NCI-H524 treated with DMSO at 0.1 percent for 48 hours (cell line): ENCODE data around the gene METTL18.
"Not testable (repeated sequence)": the region's sequence is repeated elsewhere in the genome, so short reads cannot be mapped to it uniquely, and the experiment has no call there.

Source experiments
- DNase-seq: peaks from one replicate; lab custom pipeline; 2025; lab: John Stamatoyannopoulos, UW

METTL18 gene

GRCh38 chr1:169794530-169795416, at the start of gene METTL18:
METTL18 (minus strand) TSS chr1:169794907; CDS start chr1:169793695, 1,212 bp downstream.
- DNase-seq, result peak; percentile 28

- no peak for DNase-seq
Measured at GRCh38 chr1:169838942-169839341, 44.2 kb upstream of the METTL18 start.

GRCh38 chr1:169836198-169836597, 41.5 kb upstream of the METTL18 start:
- DNase-seq, result no peak

GRCh38 chr1:169835647-169836046, 40.9 kb upstream of the METTL18 start:
- DNase-seq, result no peak

GRCh38 chr1:169834869-169835268, 40.2 kb upstream of the METTL18 start:
- DNase-seq, result no peak

DNA sequence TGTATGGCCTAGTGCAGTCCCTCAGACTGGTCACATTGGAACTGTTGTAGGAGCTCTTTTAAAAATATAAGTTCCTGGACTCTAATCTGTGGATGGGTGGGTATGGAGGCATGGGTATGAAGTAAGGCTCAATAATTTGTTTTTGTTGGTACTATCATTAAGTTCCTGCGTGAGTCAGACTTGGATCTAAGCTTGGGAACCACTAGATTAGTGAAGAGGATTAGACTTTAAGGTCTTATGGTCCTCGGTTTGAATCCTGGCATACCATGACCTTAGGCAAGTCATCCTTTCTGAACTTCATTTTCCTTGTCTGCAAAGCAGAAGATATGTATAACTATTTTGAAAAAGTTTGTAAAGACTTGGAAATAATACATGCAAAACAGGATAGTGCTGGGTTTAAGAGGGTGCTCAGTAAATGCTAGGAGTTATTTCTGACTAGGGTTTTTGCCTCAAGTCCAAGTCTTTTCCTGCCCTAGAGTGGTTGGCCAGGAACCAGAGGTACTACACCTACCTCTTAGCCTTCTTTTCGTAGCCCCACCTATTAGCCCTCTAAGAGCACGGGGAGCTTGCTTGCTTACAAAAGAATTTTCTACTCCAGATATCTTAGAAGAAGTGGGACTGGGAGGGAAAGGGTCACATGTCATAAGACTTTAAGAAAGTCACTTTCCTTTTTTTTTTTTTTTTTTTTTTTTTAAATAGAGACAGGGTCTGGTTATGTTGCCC, 38.6 kb upstream of the METTL18 start:
- no peak for DNase-seq

DNA sequence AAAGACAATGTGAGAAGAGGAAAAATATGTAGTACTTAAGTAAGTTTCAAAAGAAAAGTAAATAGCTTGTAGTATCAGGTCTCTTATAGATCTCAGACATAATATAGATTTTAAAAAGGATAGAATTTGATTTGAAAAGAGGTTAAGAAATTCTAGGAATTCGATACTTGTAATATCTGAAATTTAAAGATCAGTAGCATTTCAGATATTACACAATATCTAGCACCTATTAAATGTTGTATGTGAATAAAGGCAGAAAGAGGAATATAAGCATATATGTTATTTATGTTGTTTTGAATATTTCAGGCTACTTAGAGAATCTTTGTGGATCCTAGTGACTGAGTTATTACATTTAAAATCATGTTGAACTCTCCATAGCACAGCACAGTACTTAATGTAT, 35.0 kb upstream of the METTL18 start:
- DNase-seq, result no peak

- DNase-seq, result no peak
Measured at GRCh38 chr1:169824153-169824552, 29.4 kb upstream of the METTL18 start.

GRCh38 chr1:169821500-169821899, 26.8 kb upstream of the METTL18 start:
- DNase-seq, result no peak

- DNase-seq, result no peak
Measured at GRCh38 chr1:169816617-169817016, 21.9 kb upstream of the METTL18 start.

GRCh38 chr1:169814265-169814664, 19.6 kb upstream of the METTL18 start:
- no peak for DNase-seq

- no peak for DNase-seq
Measured at GRCh38 chr1:169812131-169812530, 17.4 kb upstream of the METTL18 start.

DNA sequence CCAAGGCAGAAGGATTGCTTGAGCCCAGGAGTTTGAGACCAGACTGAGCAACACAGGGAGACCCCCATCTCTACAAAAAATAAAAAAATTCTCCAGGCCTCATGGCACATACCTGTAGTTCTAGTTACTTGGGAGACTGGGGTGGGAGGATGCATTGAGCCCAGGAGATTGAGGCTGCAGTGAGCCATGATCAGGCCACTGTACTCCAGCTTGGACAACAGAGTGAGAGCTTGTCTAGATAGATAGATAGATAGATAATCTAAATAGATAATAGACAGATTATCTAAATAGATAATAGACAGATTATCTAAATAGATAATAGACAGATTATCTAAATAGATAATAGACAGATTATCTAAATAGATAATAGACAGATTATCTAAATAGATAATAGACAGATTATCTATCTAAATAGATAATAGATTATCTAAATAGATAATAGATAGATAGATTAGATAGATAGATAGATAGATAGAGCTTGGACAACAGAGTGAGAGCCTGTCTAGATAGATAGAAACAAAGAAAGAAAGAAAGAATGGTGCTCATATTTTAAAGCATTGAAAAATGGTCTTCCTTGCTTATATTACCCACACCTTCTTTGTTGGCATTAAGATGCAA, 16.8 kb upstream of the METTL18 start:
- not testable (repeated sequence) for DNase-seq

GRCh38 chr1:169809370-169810095, 14.8 kb upstream of the METTL18 start:
- no peak for DNase-seq

- no peak for DNase-seq
Measured at GRCh38 chr1:169804941-169805340, 10.2 kb upstream of the METTL18 start.

GRCh38 chr1:169802888-169803287, 8.2 kb upstream of the METTL18 start:
- DNase-seq, result no peak

DNA sequence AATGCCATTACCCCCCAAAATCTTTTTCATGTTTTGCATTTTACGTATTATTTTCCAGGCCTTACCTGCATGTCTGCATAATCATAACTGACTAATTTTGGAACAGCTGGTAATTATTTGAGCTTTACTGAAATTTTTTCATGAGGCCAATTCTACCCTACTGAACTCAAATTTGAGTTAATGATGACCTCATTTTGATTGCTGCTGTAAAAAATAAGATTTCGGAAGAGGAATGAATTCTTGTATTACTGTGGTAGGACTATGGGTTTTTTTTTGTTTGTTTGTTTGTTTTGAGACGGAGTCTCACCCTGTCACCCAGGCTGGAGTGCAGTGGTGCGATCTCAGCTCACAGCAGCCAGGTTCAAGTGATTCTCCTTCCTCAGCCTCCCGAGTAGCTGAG, 2.6 kb upstream of the METTL18 start:
- no peak for DNase-seq

DNA sequence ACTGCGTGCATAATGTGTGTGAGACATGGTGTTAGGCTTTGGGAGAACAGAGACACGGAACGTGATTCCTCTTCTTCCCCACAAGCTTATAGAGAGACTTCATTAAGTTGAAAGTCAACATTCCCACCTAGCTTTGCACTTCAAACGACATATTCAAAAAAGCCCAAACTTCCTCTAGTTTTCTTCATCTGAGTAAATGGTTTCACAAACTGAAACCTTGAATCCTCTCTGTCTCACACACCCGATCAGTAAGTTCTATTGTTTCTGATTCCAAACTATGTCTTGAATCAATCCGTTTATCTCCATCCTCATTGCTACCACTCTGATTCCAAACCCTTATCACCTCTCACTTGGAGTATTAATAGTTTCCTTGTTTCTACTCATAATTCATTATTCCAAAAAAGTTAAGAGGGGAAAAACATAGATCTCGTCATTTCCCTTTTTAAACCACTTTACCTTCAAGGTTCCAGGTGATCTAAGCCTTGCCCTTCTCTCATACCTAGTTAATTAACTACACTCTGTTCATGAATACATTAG, 1.6 kb upstream of the METTL18 start:
- no peak for DNase-seq

DNA sequence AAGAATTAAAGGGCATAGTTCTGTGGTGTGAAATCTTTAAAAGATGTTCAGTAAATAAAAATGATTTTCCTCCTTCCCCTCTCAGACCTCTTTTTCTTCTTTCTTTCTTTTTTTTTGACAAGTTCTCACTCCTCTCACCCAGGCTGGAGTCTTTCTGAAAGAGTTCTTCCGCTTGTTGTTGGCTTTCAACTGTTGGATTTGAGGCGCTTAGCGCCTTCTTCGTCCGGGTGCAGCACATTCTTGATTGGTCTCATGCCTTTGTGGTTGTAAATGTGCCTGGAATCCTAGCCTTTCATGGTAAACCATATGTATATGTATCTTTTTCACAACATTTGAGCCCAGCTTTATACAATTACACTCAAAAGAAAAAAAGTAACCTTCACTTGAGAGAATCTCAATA, 980 bp upstream of the METTL18 start:
- no peak for DNase-seq

GRCh38 chr1:169793730-169794129, 977 bp downstream of the METTL18 start:
- no peak for DNase-seq

- no peak for DNase-seq
Measured at GRCh38 chr1:169788402-169788801, 6.3 kb downstream of the METTL18 start.

- DNase-seq, result no peak
Measured at GRCh38 chr1:169786974-169787373, 7.7 kb downstream of the METTL18 start.
